ENCODE data around the gene CACFD1. TPM values are rescaled to one million over a fixed set of nuclear protein-coding genes. Genes with fewer than 3 reads are reported as not detected.

The CACFD1 gene
- total RNA-seq, 1 experiment from 2014 or later = 7.5 TPM

GRCh38 chr9:133420392-133420827, 39.4 kb upstream of the CACFD1 start:
- no peak for TF ChIP-seq CTCF (conservative IDR thresholded peaks at IDR 0.05; ENCODE audit: low read depth, low read length)
- TF ChIP-seq EZH2phosphoT487 (IDR thresholded peaks at IDR 0.05; ENCODE audit: borderline replicate concordance, low read length) = no peak
- no peak for TF ChIP-seq EZH2 (IDR thresholded peaks at IDR 0.05; ENCODE audit: low read length, unreplicated experiment)
- intact Hi-C loops (cut with micrococcal nuclease) = no loop called here
- Histone ChIP-seq H3K9me3 (ENCODE audit: low read length) (no peaks in the 10 kb centered on the region), H3K36me3 (ENCODE audit: low read depth, low read length) (peaks cover 3% of the 10 kb centered on the region), H3K27ac (ENCODE audit: low read length) (no peak overlapping the region), H3K9ac (ENCODE audit: low read length) (no peak overlapping the region), H3K4me1 (ENCODE audit: insufficient read depth, low read length) (peaks cover 7% of the 10 kb centered on the region; the same call in 1 of the 2 replicates), H3K79me2 (ENCODE audit: low read length) (peaks cover 24% of the 10 kb centered on the region), H3K9me2 (replicated peaks; ENCODE audit: low read length) (no peaks in the 10 kb centered on the region), H3K4me3 (ENCODE audit: low read length) (no peak overlapping the region), H3K27me3 (ENCODE audit: low read length) (no peaks in the 10 kb centered on the region), H4K20me1 (ENCODE audit: low read length) (no peaks in the 10 kb centered on the region), H2AFZ (ENCODE audit: low read length) (no peak overlapping the region), H3K4me2 (ENCODE audit: low read length) (no peak overlapping the region), H3F3A (ENCODE audit: low read length, unreplicated experiment) (no peaks in the 10 kb centered on the region)
- CTCF ChIA-PET = no interaction called here
- BruUV-seq (replicated peaks) = no TSS peak
- no peak for ATAC-seq
- no peak for DNase-seq
- POLR2A ChIA-PET (ENCODE audit: unreplicated experiment) = no interaction called here

- Histone ChIP-seq H3K27ac (ENCODE audit: low read length) (no peak within 1 kb of the TSS), H3K27me3 (ENCODE audit: low read length) (no peaks in the 10 kb centered on the region), H3K9me2 (replicated peaks; ENCODE audit: low read length) (no peaks in the 10 kb centered on the region), H3K4me3 (ENCODE audit: low read length) (no peak within 1 kb of the TSS), H3K9ac (ENCODE audit: low read length) (no peak within 1 kb of the TSS), H3K4me2 (ENCODE audit: low read length) (no peak within 1 kb of the TSS), H3K36me3 (ENCODE audit: low read depth, low read length) (no peaks in the 10 kb centered on the region), H3K9me3 (ENCODE audit: low read length) (no peaks in the 10 kb centered on the region), H3K79me2 (ENCODE audit: low read length) (peaks cover 9% of the 10 kb centered on the region), H2AFZ (ENCODE audit: low read length) (no peak within 1 kb of the TSS), H4K20me1 (ENCODE audit: low read length) (no peaks in the 10 kb centered on the region), H3K4me1 (ENCODE audit: insufficient read depth, low read length) (no peaks in the 10 kb centered on the region), H3F3A (ENCODE audit: low read length, unreplicated experiment) (no peaks in the 10 kb centered on the region)
- CTCF ChIA-PET = no interaction called here
- BruUV-seq (replicated peaks) = no TSS peak
- no peak for ATAC-seq
- TF ChIP-seq EZH2phosphoT487 (IDR thresholded peaks at IDR 0.05; ENCODE audit: borderline replicate concordance, low read length) = no peak
- 0 out of 2 replicates have a peak, but pooled peaks have one; percentile 13 for TF ChIP-seq CTCF (conservative IDR thresholded peaks at IDR 0.05; ENCODE audit: low read depth, low read length)
- POLR2A ChIA-PET (ENCODE audit: unreplicated experiment) = no interaction called here
- no peak for DNase-seq
- intact Hi-C loops (cut with micrococcal nuclease) = no loop called here
Observed at GRCh38 chr9:133421615-133422542, 37.9 kb upstream of the CACFD1 start, which contains the start of gene ADAMTS13. Gene ADAMTS13 (plus strand): TSS chr9:133422367. CDS start chr9:133422444, 77 bp downstream.

GRCh38 chr9:133423216-133423615, 36.6 kb upstream of the CACFD1 start:
- intact Hi-C loops (cut with micrococcal nuclease) = no loop called here

More at GRCh38 chr9:133423216-133423615, 36.6 kb upstream of the CACFD1 start:
- H3K4me3 ChIP-seq (ENCODE audit: low read length) = no peak overlapping the region
- no peaks in the 10 kb centered on the region for H3K27me3 ChIP-seq (ENCODE audit: low read length)
- H2AFZ ChIP-seq (ENCODE audit: low read length) = no peak overlapping the region
- TF ChIP-seq CTCF (conservative IDR thresholded peaks at IDR 0.05; ENCODE audit: low read depth, low read length) (no peak), EZH2 (IDR thresholded peaks at IDR 0.05; ENCODE audit: low read length, unreplicated experiment) (no peak), EZH2phosphoT487 (IDR thresholded peaks at IDR 0.05; ENCODE audit: borderline replicate concordance, low read length) (no peak)
- no peaks in the 10 kb centered on the region for H3K36me3 ChIP-seq (ENCODE audit: low read depth, low read length)
- no TSS peak for BruUV-seq (replicated peaks)
- DNase-seq (no peak), ATAC-seq (no peak)
- no peak overlapping the region for H3K4me2 ChIP-seq (ENCODE audit: low read length)
- no peaks in the 10 kb centered on the region for H3K9me2 ChIP-seq (replicated peaks; ENCODE audit: low read length)
- H3K27ac ChIP-seq (ENCODE audit: low read length) = no peak overlapping the region
- no peak overlapping the region for H3K9ac ChIP-seq (ENCODE audit: low read length)
- ChIA-PET POLR2A (ENCODE audit: unreplicated experiment) (no interaction called here), CTCF (interaction anchor here (0.5 kb wide), 1 partner anchor 64 kb away, joined by 4 read pairs; no protein-coding TSS in a partner anchor)
- no peaks in the 10 kb centered on the region for H3K4me1 ChIP-seq (ENCODE audit: insufficient read depth, low read length)
- H3K79me2 ChIP-seq (ENCODE audit: low read length) = no peaks in the 10 kb centered on the region
- H4K20me1 ChIP-seq (ENCODE audit: low read length) = no peaks in the 10 kb centered on the region
- H3K9me3 ChIP-seq (ENCODE audit: low read length) = no peaks in the 10 kb centered on the region
- no peaks in the 10 kb centered on the region for H3F3A ChIP-seq (ENCODE audit: low read length, unreplicated experiment)
